HCT116 (cell line): Measurements from ENCODE around the gene SETSIP. TPM values are rescaled to one million over a fixed set of nuclear protein-coding genes. Genes with fewer than 3 reads are reported as not detected.
"Not testable (repeated sequence)": the region's sequence is repeated elsewhere in the genome, so short reads cannot be mapped to it uniquely, and the experiment has no call there.

Experiments
- ATAC-seq: fragments of 200-7000 bp; cut with Tn5 transposase; 2 replicates; pipeline ENCODE4 v1.9.1; 2020; ENCODE audit warnings: mild to moderate bottlenecking, moderate library complexity
- BruUV-seq: library from RNA; stranded (reverse); fragments of 400-500 nt; replicated peaks from 2 replicates; lab custom pipeline; 2021; lab: Mats Ljungman, UMichigan
- CTCF ChIA-PET: fragments of 300-600 bp; sonication (Branson Sonifier 250); formaldehyde crosslinking; loops from one replicate; lab custom pipeline; 2021; ENCODE audit warnings: antibody characterized with exemption; lab: Charles Lee
- POLR2A ChIA-PET: fragments of 300-600, 350-600 bp; sonication (Branson Sonifier 250); formaldehyde crosslinking; loops from one replicate; lab custom pipeline; 2021; ENCODE audit warnings: antibody characterized with exemption; lab: Charles Lee
- RAD21 ChIA-PET, 2 experiments: fragments of 300-600 bp; sonication (Branson Sonifier 250); formaldehyde crosslinking; loops; one replicate each; lab custom pipeline; 2023; ENCODE audit warnings: low total read pairs in 2 of 2; ENCODE audit not compliant: uncharacterized antibody in 2 of 2, unreplicated experiment in 2 of 2, low non-redundant PET in 1 of 2; lab: Charles Lee
- DNase-seq: peaks from one replicate; pipeline ENCODE4 v3.0.0-alpha.2; 2010; ENCODE audit warnings: low read depth, low spot score
- H2AFZ ChIP-seq: fragments of 200-600 bp; shearing (Covaris generic), sonication (generic); 2 replicates; pipeline ENCODE4 v1.6.1; 2017; ENCODE audit warnings: low read depth, mixed run types, mixed read lengths, antibody characterized with exemption, low read length; ENCODE audit not compliant: poor library complexity, severe bottlenecking
- H3K27ac ChIP-seq: 2 replicates; pipeline ENCODE4 v1.5.1; 2012; ENCODE audit warnings: low read depth, low read length
- H3K27me3 ChIP-seq: fragments of 200-600 bp; sonication (generic); 2 replicates; pipeline ENCODE4 v1.6.1; 2016; ENCODE audit warnings: mixed run types, low read length, mixed read lengths; ENCODE audit not compliant: insufficient read depth
- H3K36me3 ChIP-seq, 2 experiments: fragments of 200-500 bp in 1 of 2; fragments of 200-600 bp in 1 of 2; sonication (Bioruptor generic) in 1 of 2; sonication (generic) in 1 of 2; 2 replicates each; pipeline versions ENCODE4 v1.5.1 to v1.6.1; 2014 to 2016; ENCODE audit warnings: low read length in 2 of 2, inconsistent platforms in 1 of 2, mixed read lengths in 1 of 2, mixed run types in 1 of 2; ENCODE audit not compliant: insufficient read depth in 2 of 2, control insufficient read depth in 1 of 2
- H3K4me1 ChIP-seq, 2 experiments: fragments of 200-600 bp in 1 of 2; sonication (generic) in 1 of 2; 2 replicates each; pipeline versions ENCODE4 v1.5.1 to v1.6.1; 2012 to 2017; ENCODE audit warnings: low read length in 2 of 2, inconsistent platforms in 1 of 2, mild to moderate bottlenecking in 1 of 2, mixed read lengths in 1 of 2, mixed run types in 1 of 2, moderate library complexity in 1 of 2; ENCODE audit not compliant: insufficient read depth in 2 of 2, control insufficient read depth in 1 of 2
- H3K4me2 ChIP-seq: fragments of 200-600 bp; sonication (generic); 2 replicates; pipeline ENCODE4 v1.6.1; 2017; ENCODE audit warnings: mixed run types, low read length, mixed read lengths
- H3K4me3 ChIP-seq, 2 experiments: fragments of 200-600 bp in 1 of 2; sonication (generic) in 1 of 2; replicated peaks in 1 of 2; 2 replicates each; pipeline ENCODE4 v1.5.1; 2011 to 2016; ENCODE audit warnings: low read length in 2 of 2, control low read depth in 1 of 2, low read depth in 1 of 2, mild to moderate bottlenecking in 1 of 2, mixed read lengths in 1 of 2, mixed run types in 1 of 2
- H3K79me2 ChIP-seq: fragments of 200-600 bp; sonication (generic); 2 replicates; pipeline ENCODE4 v1.6.1; 2017; ENCODE audit warnings: mild to moderate bottlenecking, mixed run types, low read length, moderate library complexity, mixed read lengths; ENCODE audit not compliant: insufficient read depth
- H3K9ac ChIP-seq: fragments of 200-600 bp; sonication (generic); 2 replicates; pipeline ENCODE4 v1.6.1; 2016; ENCODE audit warnings: low read length, mixed read lengths
- H3K9me2 ChIP-seq: fragments of 200-600 bp; sonication (generic), shearing (Covaris generic); 2 replicates; pipeline ENCODE4 v1.6.1; 2017; ENCODE audit warnings: mixed run types, mild to moderate bottlenecking, moderate library complexity; ENCODE audit not compliant: insufficient read depth
- H3K9me3 ChIP-seq, 2 experiments: fragments of 200-500 bp in 1 of 2; fragments of 200-600 bp in 1 of 2; sonication (Bioruptor generic) in 1 of 2; sonication (generic) in 1 of 2; 2 replicates each; pipeline ENCODE4 v1.6.1; 2014 to 2017; ENCODE audit warnings: low read length in 2 of 2, mixed read lengths in 2 of 2, inconsistent platforms in 1 of 2, low read depth in 1 of 2, mild to moderate bottlenecking in 1 of 2, mixed run types in 1 of 2, moderate library complexity in 1 of 2; ENCODE audit not compliant: control insufficient read depth in 1 of 2, insufficient read depth in 1 of 2
- H4K20me1 ChIP-seq: fragments of 200-600 bp; sonication (generic), shearing (Covaris generic); 2 replicates; pipeline ENCODE4 v1.6.1; 2017; ENCODE audit warnings: mixed run types, mild to moderate bottlenecking, moderate library complexity; ENCODE audit not compliant: insufficient read depth
- CBX3 ChIP-seq: IDR thresholded peaks from 2 replicates; pipeline ENCODE4 v1.6.1; 2012; ENCODE audit warnings: low read depth
- CEBPB ChIP-seq: IDR thresholded peaks from 2 replicates; pipeline ENCODE4 v1.6.1; 2012; ENCODE audit warnings: low read depth
- ELF1 ChIP-seq: IDR thresholded peaks from 2 replicates; pipeline ENCODE4 v1.6.1; 2012; ENCODE audit warnings: low read depth, borderline replicate concordance
- EZH2phosphoT487 ChIP-seq: fragments of 200-600 bp; IDR thresholded peaks from 2 replicates; pipeline ENCODE4 v1.6.1; 2018; ENCODE audit warnings: antibody characterized with exemption, borderline replicate concordance
- JUND ChIP-seq: IDR thresholded peaks from 2 replicates; pipeline ENCODE4 v1.6.1; 2012
- SRF ChIP-seq: IDR thresholded peaks from 2 replicates; pipeline ENCODE4 v1.6.1; 2012; ENCODE audit warnings: low read depth
- YY1 ChIP-seq: IDR thresholded peaks from 2 replicates; pipeline ENCODE4 v1.6.1; 2011; ENCODE audit warnings: low read length, low read depth, moderate library complexity, mild to moderate bottlenecking; ENCODE audit not compliant: insufficient replicate concordance; ENCODE audit errors: extremely low read depth
- ZNF274 ChIP-seq: fragments of 200-500 bp; sonication (Bioruptor generic); IDR thresholded peaks from 2 replicates; pipeline ENCODE4 v1.6.1; 2014; ENCODE audit warnings: mild to moderate bottlenecking, low read depth, low read length, inconsistent platforms
- intact Hi-C: fragments of 100-400 bp; cut with micrococcal nuclease; formaldehyde crosslinking; loops from 2 replicates; pipeline ENCODE4 v1.10.0; 2022
- total RNA-seq: library from RNA; stranded (reverse); gene quantifications from one replicate; pipeline ENCODE4 v1.2.1, GENCODE V29; 2021; ENCODE audit not compliant: unreplicated experiment
- TF ChIP-seq, protein P1 (sequence below): IDR thresholded peaks from 2 replicates; pipeline ENCODE4 v1.6.1; 2011; ENCODE audit warnings: mild to moderate bottlenecking, low read length, moderate library complexity; ENCODE audit not compliant: insufficient replicate concordance; ENCODE audit errors: extremely low read depth
- TF ChIP-seq, protein P2 (sequence below): IDR thresholded peaks from 2 replicates; pipeline ENCODE4 v1.6.1; 2012

SETSIP gene
- total RNA-seq, 1 experiment from 2014 or later: 0.27 TPM

DNA sequence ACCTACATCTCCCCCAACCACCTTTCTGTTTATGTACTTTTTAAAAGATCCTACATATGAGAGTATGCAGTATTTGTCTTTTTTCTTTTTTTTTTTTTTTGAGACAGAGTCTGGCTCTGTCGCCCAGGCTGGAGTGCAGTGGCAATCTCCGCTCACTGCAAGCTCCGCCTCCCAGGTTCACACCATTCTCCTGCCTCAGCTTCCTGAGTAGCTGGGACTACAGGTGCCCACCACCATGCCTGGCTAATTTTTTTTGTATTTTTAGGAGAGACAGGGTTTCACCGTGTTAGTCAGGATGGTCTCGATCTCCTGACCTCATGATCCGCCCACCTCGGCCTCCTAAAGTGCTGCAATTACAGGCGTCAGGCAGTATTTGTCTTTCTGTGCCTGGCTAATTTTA lies 2.9 kb upstream of the SETSIP start:
- H3K27me3 ChIP-seq, POLR2A ChIA-PET, RAD21 ChIA-PET, CTCF ChIA-PET, H3K36me3 ChIP-seq, H4K20me1 ChIP-seq, ATAC-seq, H3K4me2 ChIP-seq, H2AFZ ChIP-seq, intact Hi-C loops, H3K9me3 ChIP-seq, H3K9me2 ChIP-seq, H3K27ac ChIP-seq, H3K9ac ChIP-seq, H3K4me1 ChIP-seq, H3K4me3 ChIP-seq, H3K79me2 ChIP-seq, BruUV-seq, DNase-seq: not testable (repeated sequence)

DNA sequence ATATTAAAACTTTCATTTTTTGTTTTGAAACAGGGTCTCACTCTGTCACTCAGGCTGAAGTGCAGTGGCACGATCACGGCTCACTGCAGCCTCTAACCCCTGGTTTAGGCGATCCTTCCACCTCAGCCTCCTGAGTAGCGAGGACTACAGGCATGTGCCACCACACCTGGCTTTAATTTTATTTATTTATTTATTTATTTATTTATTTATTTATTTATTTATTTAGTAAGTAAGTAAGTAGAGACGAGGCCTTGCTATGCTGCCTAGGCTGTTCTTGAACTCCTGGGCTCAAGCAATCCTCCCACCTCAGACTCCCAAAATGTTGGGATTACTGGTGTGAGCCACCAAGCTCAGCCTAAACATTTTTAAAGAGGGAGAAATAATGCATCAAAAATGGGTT lies 1.2 kb upstream of the SETSIP start:
- ChIA-PET POLR2A (no interaction called here), RAD21 (no interaction called here), CTCF (no interaction called here)
- no peak overlapping the region for H3K4me3 ChIP-seq
- H3K27ac ChIP-seq: no peak overlapping the region
- no peaks in the 10 kb centered on the region for H3K36me3 ChIP-seq
- H3K79me2 ChIP-seq: no peaks in the 10 kb centered on the region
- intact Hi-C loops: no loop called here
- no peaks in the 10 kb centered on the region for H3K9me3 ChIP-seq
- peaks cover 5 to 9% of the 10 kb centered on the region in 2 experiments; a peak in 2 of 4 replicates for H3K4me1 ChIP-seq
- DNase-seq (no peak), ATAC-seq (no peak)
- no peak overlapping the region for H3K4me2 ChIP-seq
- no peaks in the 10 kb centered on the region for H4K20me1 ChIP-seq
- H3K9ac ChIP-seq: no peak overlapping the region
- TF ChIP-seq CEBPB: no peak
- TF ChIP-seq CBX3: no peak
- no peak for TF ChIP-seq EZH2phosphoT487
- TF ChIP-seq JUND: no peak
- TF ChIP-seq, protein P1, sequence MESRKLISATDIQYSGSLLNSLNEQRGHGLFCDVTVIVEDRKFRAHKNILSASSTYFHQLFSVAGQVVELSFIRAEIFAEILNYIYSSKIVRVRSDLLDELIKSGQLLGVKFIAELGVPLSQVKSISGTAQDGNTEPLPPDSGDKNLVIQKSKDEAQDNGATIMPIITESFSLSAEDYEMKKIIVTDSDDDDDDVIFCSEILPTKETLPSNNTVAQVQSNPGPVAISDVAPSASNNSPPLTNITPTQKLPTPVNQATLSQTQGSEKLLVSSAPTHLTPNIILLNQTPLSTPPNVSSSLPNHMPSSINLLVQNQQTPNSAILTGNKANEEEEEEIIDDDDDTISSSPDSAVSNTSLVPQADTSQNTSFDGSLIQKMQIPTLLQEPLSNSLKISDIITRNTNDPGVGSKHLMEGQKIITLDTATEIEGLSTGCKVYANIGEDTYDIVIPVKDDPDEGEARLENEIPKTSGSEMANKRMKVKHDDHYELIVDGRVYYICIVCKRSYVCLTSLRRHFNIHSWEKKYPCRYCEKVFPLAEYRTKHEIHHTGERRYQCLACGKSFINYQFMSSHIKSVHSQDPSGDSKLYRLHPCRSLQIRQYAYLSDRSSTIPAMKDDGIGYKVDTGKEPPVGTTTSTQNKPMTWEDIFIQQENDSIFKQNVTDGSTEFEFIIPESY: no peak
- TF ChIP-seq YY1: no peak
- no peak for TF ChIP-seq SRF
- TF ChIP-seq ELF1: no peak
- TF ChIP-seq, protein P2, sequence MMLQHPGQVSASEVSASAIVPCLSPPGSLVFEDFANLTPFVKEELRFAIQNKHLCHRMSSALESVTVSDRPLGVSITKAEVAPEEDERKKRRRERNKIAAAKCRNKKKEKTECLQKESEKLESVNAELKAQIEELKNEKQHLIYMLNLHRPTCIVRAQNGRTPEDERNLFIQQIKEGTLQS: no peak
- no peak for TF ChIP-seq ZNF274
- H3K9me2 ChIP-seq: no peaks in the 10 kb centered on the region
- no peaks in the 10 kb centered on the region for H3K27me3 ChIP-seq
- no TSS peak for BruUV-seq
- no peak overlapping the region for H2AFZ ChIP-seq

DNA sequence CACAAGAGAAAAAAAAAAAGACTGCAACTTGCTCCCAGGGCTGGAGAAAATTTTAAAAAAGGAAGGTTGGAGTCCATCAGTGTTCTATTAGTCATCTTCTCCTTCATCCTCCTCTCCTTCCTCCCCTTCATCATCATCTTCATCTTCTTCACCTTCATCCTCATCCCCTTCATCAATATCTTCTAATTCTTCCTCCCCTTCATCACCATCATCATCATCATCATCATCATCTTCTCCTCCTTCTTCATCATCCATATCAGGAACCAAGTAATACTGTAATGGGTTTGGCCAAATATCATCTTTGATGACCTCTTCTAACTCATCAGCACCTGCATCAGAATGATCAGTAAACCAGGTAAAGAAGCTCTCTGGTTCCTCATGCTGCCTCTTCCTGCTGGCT lies 765 bp downstream of the SETSIP start:
- H3K27ac ChIP-seq, H3K79me2 ChIP-seq, H3K9me3 ChIP-seq, H3K4me1 ChIP-seq, RAD21 ChIA-PET, DNase-seq, H3K4me2 ChIP-seq, H3K9me2 ChIP-seq, H3K9ac ChIP-seq, ATAC-seq, POLR2A ChIA-PET, BruUV-seq, H3K27me3 ChIP-seq, H3K36me3 ChIP-seq, H2AFZ ChIP-seq, H4K20me1 ChIP-seq, H3K4me3 ChIP-seq, CTCF ChIA-PET, intact Hi-C loops: not testable (repeated sequence)
